ENCODE data around the gene RGS10.
A peak's percentile ranks its signal among the peaks of the same experiment; 100 is the strongest.

The RGS10 gene

GRCh38 chr10:119496273-119496672 lies 46.2 kb downstream of the RGS10 start:
- no peak for DNase-seq (ENCODE audit: low read depth)

- no peak for DNase-seq (ENCODE audit: low read depth)
Measured at GRCh38 chr10:119495545-119495944, 47.0 kb downstream of the RGS10 start.

- no peak for DNase-seq (ENCODE audit: low read depth)
Measured at GRCh38 chr10:119495021-119495505, 47.5 kb downstream of the RGS10 start.

GRCh38 chr10:119494236-119495020 lies 48.1 kb downstream of the RGS10 start:
- no peak for DNase-seq (ENCODE audit: low read depth)

- DNase-seq (ENCODE audit: low read depth), result peak; percentile 45
Measured at GRCh38 chr10:119493155-119493554, 49.4 kb downstream of the RGS10 start.

- DNase-seq (ENCODE audit: low read depth), result peak; percentile 56
Measured at GRCh38 chr10:119491966-119492757, 50.4 kb downstream of the RGS10 start.

- DNase-seq (ENCODE audit: low read depth), result no peak
Measured at GRCh38 chr10:119489991-119490326, 52.6 kb downstream of the RGS10 start.

GRCh38 chr10:119488675-119489074 lies 53.8 kb downstream of the RGS10 start:
- DNase-seq (ENCODE audit: low read depth), result no peak

GRCh38 chr10:119483839-119484238 lies 58.7 kb downstream of the RGS10 start:
- DNase-seq (ENCODE audit: low read depth), result no peak

GRCh38 chr10:119483001-119483400 lies 59.5 kb downstream of the RGS10 start:
- DNase-seq (ENCODE audit: low read depth), result no peak

GRCh38 chr10:119481781-119482426 lies 60.6 kb downstream of the RGS10 start:
- no peak for DNase-seq (ENCODE audit: low read depth)

GRCh38 chr10:119480667-119481066 lies 61.9 kb downstream of the RGS10 start:
- DNase-seq (ENCODE audit: low read depth), result no peak

- no peak for DNase-seq (ENCODE audit: low read depth)
Measured at GRCh38 chr10:119479532-119479931, 63.0 kb downstream of the RGS10 start.

GRCh38 chr10:119478811-119479341 lies 63.6 kb downstream of the RGS10 start:
- no peak for DNase-seq (ENCODE audit: low read depth)

- DNase-seq (ENCODE audit: low read depth), result no peak
Measured at GRCh38 chr10:119478111-119478802, 64.3 kb downstream of the RGS10 start.

GRCh38 chr10:119477444-119477843 lies 65.1 kb downstream of the RGS10 start:
- DNase-seq (ENCODE audit: low read depth), result no peak

- DNase-seq (ENCODE audit: low read depth), result no peak
Measured at GRCh38 chr10:119474606-119475005, 67.9 kb downstream of the RGS10 start.

GRCh38 chr10:119473771-119474170 lies 68.7 kb downstream of the RGS10 start:
- no peak for DNase-seq (ENCODE audit: low read depth)

GRCh38 chr10:119470920-119471702 lies 71.4 kb downstream of the RGS10 start:
- DNase-seq (ENCODE audit: low read depth), result no peak

GRCh38 chr10:119469846-119470245 lies 72.7 kb downstream of the RGS10 start:
- no peak for DNase-seq (ENCODE audit: low read depth)

- no peak for DNase-seq (ENCODE audit: low read depth)
Measured at GRCh38 chr10:119469325-119469707, 73.2 kb downstream of the RGS10 start.
